ENCODE results near the gene UBTD2.

DNA sequence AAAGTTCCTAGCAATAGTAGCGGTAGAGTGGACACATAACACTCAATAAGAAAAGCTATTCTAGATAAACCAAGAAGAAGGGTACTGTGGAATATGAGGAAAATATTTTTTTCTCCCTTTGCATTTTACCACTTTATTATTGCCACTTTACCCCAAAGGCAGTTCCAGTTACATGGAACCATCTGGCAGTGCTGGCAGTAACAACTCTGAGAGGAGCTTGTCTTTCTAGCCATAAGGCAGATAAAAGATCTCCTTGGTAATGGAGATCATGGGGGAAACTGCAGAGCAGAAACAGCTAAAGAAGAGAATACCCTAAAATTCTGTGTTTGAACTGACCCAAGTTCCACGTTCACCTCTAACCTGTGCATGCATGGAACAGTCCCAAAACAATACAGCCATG lies 38.5 kb downstream of the UBTD2 start:
- TF ChIP-seq, protein P1, sequence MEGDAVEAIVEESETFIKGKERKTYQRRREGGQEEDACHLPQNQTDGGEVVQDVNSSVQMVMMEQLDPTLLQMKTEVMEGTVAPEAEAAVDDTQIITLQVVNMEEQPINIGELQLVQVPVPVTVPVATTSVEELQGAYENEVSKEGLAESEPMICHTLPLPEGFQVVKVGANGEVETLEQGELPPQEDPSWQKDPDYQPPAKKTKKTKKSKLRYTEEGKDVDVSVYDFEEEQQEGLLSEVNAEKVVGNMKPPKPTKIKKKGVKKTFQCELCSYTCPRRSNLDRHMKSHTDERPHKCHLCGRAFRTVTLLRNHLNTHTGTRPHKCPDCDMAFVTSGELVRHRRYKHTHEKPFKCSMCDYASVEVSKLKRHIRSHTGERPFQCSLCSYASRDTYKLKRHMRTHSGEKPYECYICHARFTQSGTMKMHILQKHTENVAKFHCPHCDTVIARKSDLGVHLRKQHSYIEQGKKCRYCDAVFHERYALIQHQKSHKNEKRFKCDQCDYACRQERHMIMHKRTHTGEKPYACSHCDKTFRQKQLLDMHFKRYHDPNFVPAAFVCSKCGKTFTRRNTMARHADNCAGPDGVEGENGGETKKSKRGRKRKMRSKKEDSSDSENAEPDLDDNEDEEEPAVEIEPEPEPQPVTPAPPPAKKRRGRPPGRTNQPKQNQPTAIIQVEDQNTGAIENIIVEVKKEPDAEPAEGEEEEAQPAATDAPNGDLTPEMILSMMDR (IDR thresholded peaks at IDR 0.05; ENCODE audit: low read depth, low read length) = no peak
- no peak for TF ChIP-seq EZH2phosphoT487 (IDR thresholded peaks at IDR 0.05; ENCODE audit: low read depth)
